Heart left ventricle (tissue), 13 donors: ENCODE results near the gene MYO19.

Source experiments
- POLR2A ChIP-seq, 2 donors: fragments of 450-650 bp; IDR thresholded peaks; one replicate each; pipeline ENCODE4 v1.6.1; 2017; ENCODE audit warnings: antibody characterized with exemption in 2 of 2, mild to moderate bottlenecking in 2 of 2, moderate library complexity in 2 of 2
- TF ChIP-seq, protein P1 (sequence below), 12 donors: fragments of 200-600 bp; sonication (generic) in 4 of 12; IDR thresholded peaks; one replicate each; pipeline versions ENCODE4 v1.5.0 to v1.8.0; 2018 to 2022; ENCODE audit warnings: antibody characterized with exemption in 12 of 12, mild to moderate bottlenecking in 5 of 12
- donor health status: ischemic (EF 13 %, LVEDD 7.1; RV severe dilation, severe dysfunction).
- donor health status: DM: no; HTN: yes; CAD: no.
- donor health status: DM: no; HTN: no; CAD: no.
- donor health status: ischemic (EF 25% LVEDD 6.9; RV normal size, moderate dysfunction).
- donor health status: ischemic (EF 25% LVEDD 5.7; RV mildly dilated, moderate dysfunction).
- donor health status: ischemic (EF 35%, LVEDD 5.7; RV mildly dilated, moderate dysfunction).
- donor health status: nonischemic (EF 11% LVEDD 7.7; RV severe dilation, severe dysfunction).
- donor health status: DM: yes; HTN: yes; CAD: no.
- donor health status: PGD.
- donor health status: ischemic (EF 29% LVEDD 5.4; RV normal size, mild dysfunction).
- donor health status: nonischemic (EF 23%, LVEDD 6.1; RV moderate dilation, normal function).

- TF ChIP-seq, protein P1, sequence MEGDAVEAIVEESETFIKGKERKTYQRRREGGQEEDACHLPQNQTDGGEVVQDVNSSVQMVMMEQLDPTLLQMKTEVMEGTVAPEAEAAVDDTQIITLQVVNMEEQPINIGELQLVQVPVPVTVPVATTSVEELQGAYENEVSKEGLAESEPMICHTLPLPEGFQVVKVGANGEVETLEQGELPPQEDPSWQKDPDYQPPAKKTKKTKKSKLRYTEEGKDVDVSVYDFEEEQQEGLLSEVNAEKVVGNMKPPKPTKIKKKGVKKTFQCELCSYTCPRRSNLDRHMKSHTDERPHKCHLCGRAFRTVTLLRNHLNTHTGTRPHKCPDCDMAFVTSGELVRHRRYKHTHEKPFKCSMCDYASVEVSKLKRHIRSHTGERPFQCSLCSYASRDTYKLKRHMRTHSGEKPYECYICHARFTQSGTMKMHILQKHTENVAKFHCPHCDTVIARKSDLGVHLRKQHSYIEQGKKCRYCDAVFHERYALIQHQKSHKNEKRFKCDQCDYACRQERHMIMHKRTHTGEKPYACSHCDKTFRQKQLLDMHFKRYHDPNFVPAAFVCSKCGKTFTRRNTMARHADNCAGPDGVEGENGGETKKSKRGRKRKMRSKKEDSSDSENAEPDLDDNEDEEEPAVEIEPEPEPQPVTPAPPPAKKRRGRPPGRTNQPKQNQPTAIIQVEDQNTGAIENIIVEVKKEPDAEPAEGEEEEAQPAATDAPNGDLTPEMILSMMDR (IDR thresholded peaks at IDR 0.05), result no peak
- TF ChIP-seq POLR2A (IDR thresholded peaks at IDR 0.05), result no peak
These were observed 40.0 kb downstream of the MYO19 start for GRCh38 chr17:36494674-36495073.
